ENCODE data around the gene CYYR1.

CYYR1 gene

GRCh38 chr21:26438976-26439375 is 134.1 kb downstream of the CYYR1 start:
- DNase-seq (ENCODE audit: low read depth in 1 of 2, low spot score in 1 of 2): no peak

GRCh38 chr21:26437326-26438009 is 135.6 kb downstream of the CYYR1 start:
- no peak for DNase-seq (ENCODE audit: low read depth in 1 of 2, low spot score in 1 of 2)

GRCh38 chr21:26433386-26433785 is 139.7 kb downstream of the CYYR1 start:
- DNase-seq (ENCODE audit: low read depth in 1 of 2, low spot score in 1 of 2): no peak

GRCh38 chr21:26432410-26432809 is 140.7 kb downstream of the CYYR1 start:
- DNase-seq (ENCODE audit: low read depth in 1 of 2, low spot score in 1 of 2): no peak

GRCh38 chr21:26425576-26425975 is 147.5 kb downstream of the CYYR1 start:
- DNase-seq (ENCODE audit: low read depth in 1 of 2, low spot score in 1 of 2): no peak

- DNase-seq (ENCODE audit: low read depth in 1 of 2, low spot score in 1 of 2): no peak
These were observed 149.6 kb downstream of the CYYR1 start for GRCh38 chr21:26423511-26423910.

GRCh38 chr21:26422706-26423105 is 150.4 kb downstream of the CYYR1 start:
- DNase-seq (ENCODE audit: low read depth in 1 of 2, low spot score in 1 of 2): no peak

- DNase-seq (ENCODE audit: low read depth in 1 of 2, low spot score in 1 of 2): no peak
These were observed 150.9 kb downstream of the CYYR1 start for GRCh38 chr21:26422138-26422537.

- DNase-seq (ENCODE audit: low read depth in 1 of 2, low spot score in 1 of 2): no peak
These were observed 151.4 kb downstream of the CYYR1 start for GRCh38 chr21:26421724-26422123.

All from activated T-helper 1 cell treated with anti-CD3 and anti-CD28 coated beads, Interleukin-2, amount 50 U/mL, for 16 hours (primary cell).